Suprapubic skin (tissue), 4 donors: ENCODE data around the gene ITPR2.

ENCODE experiments used
- CTCF ChIP-seq, 2 donors: fragments of 200-600 bp in 1 of 2; fragments of 450-650 bp in 1 of 2; sonication (generic) in 1 of 2; IDR thresholded peaks; one replicate each; pipeline ENCODE4 v1.5.1; 2016 to 2019; ENCODE audit warnings: antibody characterized with exemption in 2 of 2, mild to moderate bottlenecking in 1 of 2, moderate library complexity in 1 of 2
- EP300 ChIP-seq: sonication (generic); formaldehyde crosslinking; IDR thresholded peaks from one replicate; pipeline ENCODE4 v1.6.1; 2017; ENCODE audit warnings: antibody characterized with exemption
- POLR2A ChIP-seq, 2 donors: fragments of 450-650 bp; IDR thresholded peaks; one replicate each; pipeline ENCODE4 v1.6.1; 2017; ENCODE audit warnings: antibody characterized with exemption in 2 of 2, mild to moderate bottlenecking in 2 of 2, moderate library complexity in 2 of 2
- POLR2AphosphoS5 ChIP-seq, 3 donors: sonication (generic); formaldehyde crosslinking; IDR thresholded peaks; one replicate each; pipeline ENCODE4 v1.6.1; 2017; ENCODE audit warnings: antibody characterized with exemption in 3 of 3

- TF ChIP-seq CTCF (IDR thresholded peaks at IDR 0.05) = no peak
- no peak for TF ChIP-seq EP300
- TF ChIP-seq POLR2A (IDR thresholded peaks at IDR 0.05) = no peak
- TF ChIP-seq POLR2AphosphoS5 (IDR thresholded peaks at IDR 0.05) = no peak
Observed at GRCh38 chr12:26537651-26538050, 295.3 kb downstream of the ITPR2 start.
